Right hindlimb (tissue), 1 donor: ENCODE measurements around the gene SPANXN3.
A peak's percentile ranks its signal among the peaks of the same experiment; 100 is the strongest.
"Not testable (repeated sequence)": the region's sequence is repeated elsewhere in the genome, so short reads cannot be mapped to it uniquely, and the experiment has no call there.

Experiments used
- DNase-seq: peaks from one replicate; pipeline ENCODE4 v3.0.0-alpha.2; 2018

The SPANXN3 gene

DNA sequence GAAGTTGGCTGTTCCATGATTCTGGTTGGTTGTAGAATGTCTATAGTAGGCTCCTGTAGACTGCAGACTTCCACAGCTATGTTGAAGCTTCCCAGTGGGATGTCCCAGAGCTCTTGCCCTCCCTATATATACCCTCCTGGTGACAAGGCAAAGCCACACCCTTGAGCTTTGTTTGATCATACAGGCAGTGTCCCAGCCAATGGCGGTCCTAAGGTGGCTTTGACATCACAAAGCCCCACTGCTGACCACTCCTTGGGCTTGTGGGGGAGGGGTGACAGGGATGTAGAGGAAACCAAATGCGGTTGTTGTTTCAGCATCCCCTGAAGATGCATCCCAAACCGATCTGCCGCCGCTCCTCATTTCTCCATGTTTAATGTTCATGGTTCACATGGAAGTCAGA is at the start of gene SPANXN3:
SPANXN3 (minus strand) TSS at position 101 of the 400 bp plus-strand sequence; CDS start at position 17, 84 bp downstream.
- not testable (repeated sequence) for DNase-seq

DNA sequence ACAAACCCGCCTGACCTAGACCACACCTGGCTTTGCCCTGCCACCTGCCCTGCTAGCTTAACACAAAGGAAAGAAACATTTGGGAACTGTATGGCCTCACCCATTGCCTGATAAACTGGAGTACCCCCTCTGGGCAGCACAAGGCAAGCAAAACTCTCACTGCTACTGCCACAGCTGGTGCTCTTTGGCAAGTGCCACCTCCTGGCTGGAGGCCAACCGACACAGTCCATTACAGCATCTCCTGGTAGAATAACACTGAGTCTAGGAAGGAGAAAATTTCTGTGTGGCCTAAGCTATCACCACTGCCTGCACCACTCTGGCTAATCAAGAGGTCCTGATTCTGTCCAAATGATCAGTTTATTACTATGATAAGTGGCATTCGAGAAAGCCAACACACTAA is 18.9 kb upstream of the SPANXN3 start:
- peak; percentile 56 for DNase-seq

GRCh38 chrX:143502196-143502595 is 15.1 kb downstream of the SPANXN3 start:
- DNase-seq: not testable (repeated sequence)

GRCh38 chrX:143500751-143501150 is 16.5 kb downstream of the SPANXN3 start:
- DNase-seq: no peak

DNA sequence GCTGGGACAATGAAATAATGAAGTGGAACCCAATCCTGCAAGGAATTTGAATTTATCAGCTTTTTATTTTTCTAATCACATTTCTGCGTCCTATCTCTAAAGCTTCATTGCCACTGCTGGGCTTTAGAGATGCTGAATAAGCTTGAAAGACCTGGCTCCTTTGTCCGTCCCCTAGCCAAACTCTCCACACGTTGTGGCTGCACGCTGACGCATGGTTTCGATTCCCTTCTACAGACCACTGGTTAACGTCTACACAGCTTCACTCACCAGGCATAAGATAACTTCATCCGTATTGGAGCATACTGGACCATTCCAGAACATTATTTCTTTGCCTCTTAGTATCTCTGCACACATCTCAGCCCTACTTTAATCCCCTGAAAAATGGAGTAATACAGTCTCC is 31.2 kb downstream of the SPANXN3 start:
- no peak for DNase-seq

GRCh38 chrX:143476751-143477150 is 40.5 kb downstream of the SPANXN3 start:
- no peak for DNase-seq

DNA sequence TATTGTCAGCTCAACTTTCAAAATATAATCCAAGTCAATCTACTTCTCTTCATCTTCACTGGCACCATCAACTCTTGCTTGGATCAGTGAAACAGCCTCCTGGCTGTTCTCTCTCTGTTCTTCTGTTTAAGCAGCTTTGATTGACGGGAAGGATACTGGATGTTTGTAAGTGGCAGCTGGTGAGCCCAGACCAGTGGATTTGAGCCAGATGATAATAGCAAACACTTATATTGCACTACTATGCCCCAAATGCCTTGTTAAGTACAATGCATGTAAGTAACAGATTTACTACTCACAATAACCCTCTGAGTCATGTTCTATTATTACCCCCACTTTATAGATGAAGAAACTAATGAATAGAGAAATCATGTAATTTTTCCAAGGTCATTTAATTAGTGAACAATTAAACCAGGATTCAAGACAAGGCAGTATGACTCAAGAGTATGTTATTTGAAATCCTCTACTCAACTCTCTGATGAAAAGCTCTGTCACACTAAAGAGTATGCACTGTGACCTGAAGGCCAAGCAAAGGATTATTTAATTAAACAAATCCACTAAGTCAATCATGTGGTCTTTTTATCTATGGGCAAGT is 44.8 kb downstream of the SPANXN3 start:
- no peak for DNase-seq

DNA sequence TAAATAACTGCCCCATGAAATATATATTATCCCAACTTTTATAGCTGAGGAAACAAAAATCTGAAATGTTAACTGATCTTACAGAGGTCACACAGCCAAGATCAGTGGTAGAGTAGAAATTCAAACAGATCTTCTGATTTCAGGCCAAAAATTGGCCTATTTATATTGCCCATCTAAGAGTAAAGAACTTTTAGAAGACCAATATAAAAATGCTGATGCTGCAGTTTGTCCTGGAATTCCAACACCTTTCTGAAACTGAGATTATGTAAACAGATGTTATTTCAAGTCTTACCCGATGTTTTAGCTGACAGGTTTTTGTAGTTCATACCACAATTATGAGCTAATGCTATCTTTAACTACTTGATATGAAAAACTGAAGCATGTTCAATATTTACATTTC is 51.1 kb downstream of the SPANXN3 start:
- DNase-seq: no peak

GRCh38 chrX:143462696-143463095 is 54.6 kb downstream of the SPANXN3 start:
- no peak for DNase-seq

GRCh38 chrX:143461606-143462005 is 55.7 kb downstream of the SPANXN3 start:
- DNase-seq: no peak
